PC-9 (cell line): ENCODE results near the gene HMMR.

Experiments
- CTCF ChIP-seq: fragments of 200-600 bp; sonication (generic); conservative IDR thresholded peaks from 2 replicates; pipeline ENCODE4 v1.6.1; 2017; ENCODE audit warnings: mixed run types, antibody characterized with exemption, mild to moderate bottlenecking, moderate library complexity
- EZH2 ChIP-seq: fragments of 200-600 bp; sonication (generic); IDR thresholded peaks from 2 replicates; pipeline ENCODE4 v1.8.0; 2017; ENCODE audit warnings: antibody characterized with exemption, low read depth

GRCh38 chr5:163440954-163441353, 19.5 kb upstream of the HMMR start:
- TF ChIP-seq CTCF (no peak), EZH2 (no peak)
